Placental pericyte (primary cell): ENCODE results near the gene VWA5A. TPM values are rescaled to one million over a fixed set of nuclear protein-coding genes. Genes with fewer than 3 reads are reported as not detected.

Experiments used
- total RNA-seq: library from RNA; depleted of rRNA; stranded (reverse); fragments of >200 nt; gene quantifications from 2 replicates; pipeline ENCODE4 v1.2.3, GENCODE V29; 2012

The VWA5A gene, protein sequence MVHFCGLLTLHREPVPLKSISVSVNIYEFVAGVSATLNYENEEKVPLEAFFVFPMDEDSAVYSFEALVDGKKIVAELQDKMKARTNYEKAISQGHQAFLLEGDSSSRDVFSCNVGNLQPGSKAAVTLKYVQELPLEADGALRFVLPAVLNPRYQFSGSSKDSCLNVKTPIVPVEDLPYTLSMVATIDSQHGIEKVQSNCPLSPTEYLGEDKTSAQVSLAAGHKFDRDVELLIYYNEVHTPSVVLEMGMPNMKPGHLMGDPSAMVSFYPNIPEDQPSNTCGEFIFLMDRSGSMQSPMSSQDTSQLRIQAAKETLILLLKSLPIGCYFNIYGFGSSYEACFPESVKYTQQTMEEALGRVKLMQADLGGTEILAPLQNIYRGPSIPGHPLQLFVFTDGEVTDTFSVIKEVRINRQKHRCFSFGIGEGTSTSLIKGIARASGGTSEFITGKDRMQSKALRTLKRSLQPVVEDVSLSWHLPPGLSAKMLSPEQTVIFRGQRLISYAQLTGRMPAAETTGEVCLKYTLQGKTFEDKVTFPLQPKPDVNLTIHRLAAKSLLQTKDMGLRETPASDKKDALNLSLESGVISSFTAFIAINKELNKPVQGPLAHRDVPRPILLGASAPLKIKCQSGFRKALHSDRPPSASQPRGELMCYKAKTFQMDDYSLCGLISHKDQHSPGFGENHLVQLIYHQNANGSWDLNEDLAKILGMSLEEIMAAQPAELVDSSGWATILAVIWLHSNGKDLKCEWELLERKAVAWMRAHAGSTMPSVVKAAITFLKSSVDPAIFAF
- 1.5 and 25.2 TPM in 2 replicates for total RNA-seq

GRCh38 chr11:124114942-124115781, at the start of gene VWA5A:
Gene VWA5A, plus strand, starts transcription at chr11:124115450. Its CDS starts 2,062 bp downstream, at chr11:124117512.

GRCh38 chr11:124183068-124183467, 67.8 kb downstream of the VWA5A start, which contains the start of gene OR10D3:
Gene OR10D3, plus strand, starts transcription at chr11:124183345. Its CDS starts 1,925 bp downstream, at chr11:124185270.

Other genes with a start within 250 kb of the VWA5A start
- not detected in 2 replicates for gene TMEM225, start 229.8 kb upstream of the VWA5A start, total RNA-seq
- not detected in 2 replicates for gene OR8D4, start 213.3 kb upstream of the VWA5A start, total RNA-seq
- not detected in 2 replicates for gene OR4D5, start 175.8 kb upstream of the VWA5A start, total RNA-seq
- not detected in 2 replicates for gene OR6T1, start 171.6 kb upstream of the VWA5A start, total RNA-seq
- gene OR10S1, start 137.7 kb upstream of the VWA5A start, total RNA-seq, result not detected in 2 replicates
- gene OR10G6, start 120.3 kb upstream of the VWA5A start, total RNA-seq, result not detected in 2 replicates
- gene OR10G4, start 102.5 kb upstream of the VWA5A start, total RNA-seq, result not detected in 2 replicates
- not detected in 2 replicates for gene OR10G9, start 92.4 kb upstream of the VWA5A start, total RNA-seq
- gene OR10G8, start 88.7 kb upstream of the VWA5A start, total RNA-seq, result not detected in 2 replicates
- gene OR10G7, start 74.1 kb upstream of the VWA5A start, total RNA-seq, result not detected in 2 replicates
- gene OR10D3, start 67.9 kb downstream of the VWA5A start, total RNA-seq, result under 0.01 TPM in 2 replicates
- gene OR8G1, start 125.6 kb downstream of the VWA5A start, total RNA-seq, result not detected in 2 replicates
- gene OR8G5, start 140.9 kb downstream of the VWA5A start, total RNA-seq, result not detected in 2 replicates
- not detected in 2 replicates for gene OR8D1, start 198.5 kb downstream of the VWA5A start, total RNA-seq
- not detected in 2 replicates for gene OR8D2, start 204.7 kb downstream of the VWA5A start, total RNA-seq